ENCODE data around the gene POU2F3.
"Not testable (repeated sequence)": the region's sequence is repeated elsewhere in the genome, so short reads cannot be mapped to it uniquely, and the experiment has no call there.

POU2F3 gene

DNA sequence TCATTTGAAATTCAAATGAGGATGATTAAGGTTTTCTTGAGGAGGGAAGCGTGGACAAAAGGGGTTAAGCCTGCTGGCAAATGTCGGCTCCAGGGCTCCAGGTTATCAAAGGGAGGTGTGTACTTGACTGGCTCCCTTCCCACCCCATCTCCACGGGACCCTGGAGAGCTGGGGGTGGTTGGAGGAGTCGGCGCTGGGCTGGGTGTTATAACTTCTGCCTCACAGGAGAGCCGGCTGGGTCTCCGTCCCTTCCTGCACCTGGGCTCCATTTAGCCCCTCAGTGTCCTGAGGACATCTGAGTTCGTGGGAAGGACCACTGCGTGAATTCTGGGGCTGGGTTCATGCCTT lies 15.6 kb downstream of the POU2F3 start:
- DNase-seq, result no peak

GRCh38 chr11:120256178-120256577 lies 16.2 kb downstream of the POU2F3 start:
- no peak for DNase-seq

DNA sequence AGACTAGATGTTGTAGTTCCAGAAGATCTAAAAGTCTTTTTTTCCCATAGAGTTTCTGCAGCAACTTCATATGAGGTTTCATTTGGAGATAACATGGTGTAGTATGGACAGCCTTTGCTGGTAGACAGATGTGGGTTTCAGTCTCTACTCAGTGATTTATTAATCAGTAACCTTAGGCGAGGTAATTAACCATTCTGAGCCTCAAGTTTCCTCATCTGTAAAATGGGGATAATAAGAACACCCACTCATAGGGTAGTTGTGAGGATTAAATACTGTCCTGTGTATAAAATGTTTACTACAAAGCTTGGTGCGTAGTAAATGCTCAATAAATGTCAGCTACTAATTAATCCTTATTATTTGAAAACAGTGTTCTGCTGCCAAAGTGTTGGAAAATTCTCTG lies 16.8 kb downstream of the POU2F3 start:
- DNase-seq, result no peak

DNA sequence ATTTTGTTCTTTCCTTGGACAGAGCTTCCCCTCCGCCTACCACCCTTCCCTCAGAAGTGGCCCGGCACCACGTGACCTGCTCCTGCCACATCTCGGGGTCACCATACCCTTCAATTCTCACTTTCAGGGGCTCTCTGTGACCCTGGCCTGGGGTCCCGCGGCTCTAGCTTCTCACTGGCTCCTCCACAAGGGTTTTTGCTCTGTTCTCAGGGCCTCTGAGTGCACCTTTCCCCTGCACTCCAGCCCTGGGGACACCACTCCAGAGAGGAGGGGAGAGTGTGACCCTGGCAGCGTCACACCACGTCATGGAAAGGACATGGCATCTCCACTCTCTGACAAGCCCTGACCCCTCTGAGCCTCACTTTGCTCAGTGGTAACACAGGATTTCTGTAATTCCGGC lies 17.4 kb downstream of the POU2F3 start:
- DNase-seq, result no peak

- no peak for DNase-seq
Measured at GRCh38 chr11:120258661-120259060, 18.7 kb downstream of the POU2F3 start.

DNA sequence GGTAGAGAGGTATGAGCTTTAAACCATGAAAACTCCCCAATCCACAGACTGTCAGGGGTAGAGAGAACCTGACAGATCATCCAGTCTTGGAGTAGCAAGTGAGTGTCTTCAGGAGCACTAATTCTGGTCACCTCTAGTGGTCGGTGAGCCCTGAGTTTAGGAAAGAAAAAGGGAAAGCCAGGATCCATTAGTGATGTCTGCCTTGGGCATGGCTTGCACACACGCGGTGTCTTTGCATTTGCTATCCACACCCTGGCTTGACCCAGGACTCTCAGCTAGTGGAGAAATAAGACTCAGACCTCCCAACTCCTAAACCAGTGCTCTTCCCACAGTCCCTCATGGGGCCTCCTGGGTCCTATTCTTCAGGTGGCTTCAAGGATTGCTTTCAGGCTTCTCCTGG lies 19.3 kb downstream of the POU2F3 start:
- DNase-seq, result no peak

DNA sequence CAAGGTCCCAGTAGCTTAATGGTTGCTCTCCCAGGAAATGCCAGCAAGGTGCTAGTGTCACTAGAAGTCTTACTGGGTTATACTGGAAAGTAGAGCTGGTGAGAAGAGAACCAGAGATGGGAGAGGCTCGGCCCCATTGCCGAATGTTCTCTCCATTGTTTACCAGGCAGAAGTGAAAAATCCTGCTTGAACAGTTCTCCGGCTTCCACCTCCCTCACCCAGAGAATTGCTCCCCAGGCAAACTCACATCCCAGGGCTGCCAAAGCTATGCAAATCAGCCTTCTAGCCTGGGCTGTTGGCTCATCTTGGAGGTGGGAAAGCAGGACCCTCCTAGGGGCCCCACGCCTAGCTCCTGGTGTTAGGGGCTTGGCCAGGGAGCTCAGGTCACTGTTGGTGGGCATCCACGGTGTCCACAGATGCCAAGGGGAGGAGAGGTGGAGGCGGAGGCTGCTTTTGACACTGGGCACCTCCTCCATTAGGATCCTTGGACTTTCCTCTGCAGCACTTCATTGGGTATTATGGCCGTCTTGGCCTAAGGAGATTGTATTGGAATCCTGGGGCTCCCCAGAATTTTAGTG lies 20.1 kb downstream of the POU2F3 start:
- no peak for DNase-seq

DNA sequence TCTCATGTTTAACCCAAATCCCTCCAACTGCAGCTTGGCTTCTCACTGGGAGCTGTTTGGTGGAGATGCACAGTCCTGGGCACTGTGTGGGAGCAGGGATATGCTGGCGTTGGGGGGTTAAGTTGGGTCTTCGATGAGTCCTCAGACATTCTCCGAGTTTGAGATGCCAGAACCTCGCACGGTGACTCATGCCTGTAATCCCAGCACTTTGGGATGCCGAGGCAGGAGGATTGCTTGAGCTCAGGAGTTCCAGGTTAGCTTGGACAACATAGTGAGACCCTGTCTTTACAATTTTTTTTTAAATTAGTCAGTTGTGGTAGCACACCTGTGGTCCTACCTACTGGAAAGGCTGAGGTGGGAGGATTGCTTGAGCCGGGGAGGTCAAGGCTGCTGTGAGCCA lies 20.7 kb downstream of the POU2F3 start:
- DNase-seq, result no peak

DNA sequence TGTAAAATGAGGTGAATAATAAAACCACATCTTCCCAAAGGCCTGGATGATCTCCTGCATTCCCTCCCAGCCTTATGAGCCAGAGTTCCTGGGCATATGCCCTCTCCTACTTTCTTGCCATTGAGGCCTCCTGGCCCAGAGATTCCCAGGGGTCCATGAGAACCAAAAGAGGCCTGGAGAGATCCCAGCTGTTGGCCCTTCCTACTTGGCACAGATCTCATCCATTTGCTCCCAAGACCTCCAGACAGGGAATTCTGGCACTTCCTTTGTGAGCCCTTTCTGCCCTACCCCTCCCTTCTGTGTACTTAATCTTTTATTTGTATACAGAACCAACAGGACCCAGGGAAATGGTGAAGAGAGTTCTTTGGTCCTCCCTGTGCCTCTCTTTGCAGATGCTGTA lies 21.4 kb downstream of the POU2F3 start:
- no peak for DNase-seq

DNA sequence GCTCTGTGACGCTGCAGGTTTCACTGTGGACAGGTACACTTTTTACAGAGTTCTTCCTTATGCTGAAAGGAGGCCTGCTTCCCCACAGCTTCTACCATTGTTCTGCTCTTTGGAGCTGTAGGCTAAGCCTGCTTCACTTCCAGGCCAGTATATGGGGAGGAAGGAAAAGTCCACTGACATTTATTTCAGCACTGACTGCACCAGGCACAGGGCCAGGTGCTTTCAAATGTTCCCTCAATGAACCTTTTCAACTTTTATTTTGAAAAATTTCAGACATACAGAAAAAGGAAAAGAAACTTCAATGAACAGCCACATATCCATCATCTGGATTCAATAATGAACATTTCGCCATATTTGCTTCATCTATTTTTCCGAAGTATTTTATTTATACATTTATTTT lies 22.0 kb downstream of the POU2F3 start:
- DNase-seq, result no peak

- DNase-seq, result no peak
Measured at GRCh38 chr11:120267319-120267718, 27.4 kb downstream of the POU2F3 start.

DNA sequence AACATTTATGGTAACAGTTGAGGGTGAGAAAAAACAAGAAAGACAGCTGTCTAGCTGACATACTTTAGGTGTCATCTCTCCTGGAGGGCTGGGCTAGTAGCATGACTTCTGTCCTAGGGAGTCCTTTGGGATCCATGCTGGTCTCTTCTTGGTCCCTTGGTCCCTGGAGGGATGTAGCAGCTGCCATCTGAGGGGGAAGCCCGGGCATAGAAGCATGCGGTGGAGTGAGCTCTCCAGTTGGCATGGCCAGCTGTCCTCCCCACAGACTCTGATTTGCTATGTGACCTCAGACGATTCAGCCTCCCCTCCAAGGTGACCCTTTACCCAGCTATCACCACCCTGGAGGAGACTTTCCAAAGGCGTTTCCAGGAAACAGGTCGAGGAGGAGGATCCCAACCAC lies 28.7 kb downstream of the POU2F3 start:
- DNase-seq, result no peak

DNA sequence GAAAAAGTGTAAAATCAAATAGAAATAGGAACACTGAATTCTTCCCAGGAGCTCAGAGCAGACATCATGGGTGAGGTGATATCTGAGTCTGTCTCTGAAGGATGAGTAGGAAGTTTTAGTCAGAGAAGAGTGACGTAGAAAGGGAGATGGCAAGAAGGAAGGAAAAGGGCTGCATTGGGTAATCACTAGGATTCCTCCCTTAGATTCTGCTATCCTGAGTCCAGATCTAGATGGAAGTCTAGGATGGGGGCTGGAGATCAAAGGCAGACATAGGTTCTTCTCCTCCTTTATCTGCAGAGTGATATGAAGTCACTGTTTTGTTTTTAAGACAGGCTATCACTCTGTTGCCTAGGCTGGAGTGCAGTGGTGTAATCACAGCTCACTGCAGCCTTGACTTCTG lies 30.4 kb downstream of the POU2F3 start:
- DNase-seq, result no peak

- DNase-seq, result no peak
Measured at GRCh38 chr11:120271672-120272071, 31.7 kb downstream of the POU2F3 start.

GRCh38 chr11:120272303-120272702 lies 32.4 kb downstream of the POU2F3 start:
- DNase-seq, result no peak

GRCh38 chr11:120273432-120273831 lies 33.5 kb downstream of the POU2F3 start:
- no peak for DNase-seq

GRCh38 chr11:120273956-120274355 lies 34.0 kb downstream of the POU2F3 start:
- not testable (repeated sequence) for DNase-seq

DNA sequence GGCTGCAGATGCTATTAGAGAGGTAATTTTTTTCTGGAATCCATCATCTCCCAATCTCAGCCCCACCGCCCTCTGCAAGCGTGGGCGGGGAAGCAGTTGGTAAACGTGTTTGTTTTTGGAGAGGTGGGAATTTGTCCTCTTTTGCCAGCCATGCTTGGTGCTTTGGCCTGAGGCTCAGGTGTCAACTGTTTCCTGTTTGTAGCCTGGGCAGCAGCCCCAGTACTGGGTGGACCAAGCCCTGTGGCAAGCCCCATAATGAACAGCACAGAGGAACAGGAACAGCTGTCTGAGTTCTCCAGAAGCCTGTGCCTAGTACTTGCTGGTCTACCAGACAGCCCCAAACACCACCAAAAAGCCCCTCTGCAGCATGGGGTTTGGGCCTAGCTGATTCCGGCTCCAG lies 39.6 kb downstream of the POU2F3 start:
- no peak for DNase-seq

- DNase-seq, result no peak
Measured at GRCh38 chr11:120280600-120281051, 40.7 kb downstream of the POU2F3 start.

DNA sequence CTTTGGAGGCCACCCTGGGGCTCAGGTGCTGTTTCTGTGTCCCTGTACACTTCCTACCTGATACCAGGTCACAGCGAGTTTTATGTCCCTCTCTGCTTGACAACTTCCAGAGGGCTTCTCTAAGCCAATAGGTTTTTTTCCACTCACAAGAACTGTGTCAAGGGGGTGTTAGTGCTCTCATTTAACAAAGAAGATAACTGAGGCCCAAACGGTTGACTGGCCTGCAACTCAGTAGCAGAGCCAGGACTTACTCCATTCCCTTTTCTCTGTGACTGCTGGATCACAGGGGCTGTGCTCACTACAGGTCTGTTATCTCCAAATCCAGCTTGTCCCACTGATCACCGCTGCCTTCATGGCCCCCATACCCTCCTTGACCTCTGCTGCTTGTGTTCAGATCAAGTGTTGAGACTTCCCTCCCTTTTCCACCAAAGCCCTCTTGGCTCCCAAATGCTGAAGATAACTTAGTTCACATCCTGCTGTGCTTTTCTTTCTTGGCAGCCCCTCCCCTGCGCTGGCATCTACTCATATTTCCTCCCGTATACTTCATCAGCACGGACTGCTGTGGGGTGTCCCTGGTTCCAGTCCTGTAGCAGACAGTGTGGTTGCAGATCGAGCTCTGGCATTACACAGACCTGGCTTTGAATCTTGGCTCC lies 41.3 kb downstream of the POU2F3 start:
- DNase-seq, result no peak

DNA sequence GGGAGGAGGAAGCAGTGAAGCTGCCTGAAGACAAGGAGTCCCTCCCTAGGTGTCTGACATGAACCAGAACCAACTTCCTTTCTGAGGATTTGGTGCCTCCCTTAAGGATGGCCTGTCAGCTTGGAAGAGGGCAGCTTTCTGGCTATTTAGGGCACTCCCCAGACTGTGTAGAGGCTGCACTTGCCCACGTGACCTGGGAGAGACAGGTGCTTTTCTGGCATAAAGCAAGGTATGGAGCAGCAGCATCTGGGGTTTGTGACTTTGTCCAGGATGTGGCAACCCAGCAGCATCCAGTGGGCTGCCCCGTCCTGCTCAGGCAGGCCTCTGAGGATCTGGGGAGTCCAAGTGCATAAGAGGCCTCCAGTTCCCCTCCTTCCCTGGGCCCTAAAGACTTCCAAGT lies 43.2 kb downstream of the POU2F3 start:
- no peak for DNase-seq

DNA sequence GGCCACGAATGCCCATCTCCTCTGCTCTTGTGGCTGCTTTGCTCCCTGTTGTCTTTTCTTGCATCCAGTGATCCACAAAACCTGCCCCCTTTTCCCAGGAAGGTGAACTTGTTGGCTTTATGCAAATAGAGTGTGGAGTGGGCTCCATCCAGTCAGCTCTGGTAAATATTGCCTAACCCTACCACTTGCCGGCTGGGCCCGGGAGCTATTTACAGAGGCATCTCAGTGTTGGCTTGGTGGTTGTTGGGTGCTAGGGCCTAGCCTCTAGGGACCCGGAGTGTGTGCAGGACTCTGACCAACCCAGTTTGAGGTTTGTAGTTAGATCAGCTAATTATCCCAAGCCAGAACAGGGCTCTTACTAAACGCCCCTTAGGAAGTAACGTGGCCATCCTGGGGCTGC lies 44.3 kb downstream of the POU2F3 start:
- DNase-seq, result no peak

DNA sequence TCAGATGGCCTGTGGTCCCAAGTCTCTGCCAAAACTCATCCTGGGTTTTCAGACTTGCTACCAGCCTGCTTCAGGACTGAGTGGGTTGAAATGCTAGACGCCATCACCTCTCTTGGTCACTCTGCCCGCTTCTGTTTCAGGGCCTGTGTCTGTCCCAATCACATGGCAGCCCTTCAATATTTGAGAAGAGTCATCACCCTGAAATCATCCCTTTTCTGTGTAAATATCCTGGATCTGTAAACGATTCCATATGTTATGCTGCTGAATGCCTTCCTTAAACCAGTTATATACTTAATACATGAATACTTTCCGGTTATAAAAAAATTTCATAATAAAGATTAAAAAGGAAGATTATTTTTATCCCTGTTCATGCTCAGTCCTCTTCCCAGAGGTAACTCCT lies 45.3 kb downstream of the POU2F3 start:
- DNase-seq, result no peak

- no peak for DNase-seq
Measured at GRCh38 chr11:120288021-120288420, 48.1 kb downstream of the POU2F3 start.

- no peak for DNase-seq
Measured at GRCh38 chr11:120289426-120289825, 49.5 kb downstream of the POU2F3 start.
